ENCODE data around the gene GGCT.
"Not testable (repeated sequence)": the region's sequence is repeated elsewhere in the genome, so short reads cannot be mapped to it uniquely, and the experiment has no call there.

Gene GGCT

DNA sequence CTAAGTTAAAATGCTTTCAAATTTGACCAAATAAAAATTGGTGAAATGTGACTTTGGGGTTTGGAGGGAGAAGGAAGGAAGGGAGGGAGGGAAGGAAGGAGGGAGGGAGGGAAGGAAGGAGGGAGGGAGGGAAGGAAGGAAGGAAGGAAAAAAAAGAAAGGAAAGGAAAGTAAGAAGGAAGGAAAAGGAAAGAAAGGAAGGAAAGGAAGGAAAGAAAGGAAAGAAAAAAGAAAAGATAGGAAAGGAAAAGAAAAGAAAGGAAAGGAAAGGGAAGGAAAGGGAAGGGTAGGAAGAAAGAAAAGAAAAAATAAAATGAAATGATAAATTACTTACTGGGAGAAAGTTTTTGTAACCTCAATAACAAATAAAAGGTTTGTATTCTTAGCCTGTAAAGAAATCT is 24.1 kb upstream of the GGCT start:
- TF ChIP-seq, protein P1, sequence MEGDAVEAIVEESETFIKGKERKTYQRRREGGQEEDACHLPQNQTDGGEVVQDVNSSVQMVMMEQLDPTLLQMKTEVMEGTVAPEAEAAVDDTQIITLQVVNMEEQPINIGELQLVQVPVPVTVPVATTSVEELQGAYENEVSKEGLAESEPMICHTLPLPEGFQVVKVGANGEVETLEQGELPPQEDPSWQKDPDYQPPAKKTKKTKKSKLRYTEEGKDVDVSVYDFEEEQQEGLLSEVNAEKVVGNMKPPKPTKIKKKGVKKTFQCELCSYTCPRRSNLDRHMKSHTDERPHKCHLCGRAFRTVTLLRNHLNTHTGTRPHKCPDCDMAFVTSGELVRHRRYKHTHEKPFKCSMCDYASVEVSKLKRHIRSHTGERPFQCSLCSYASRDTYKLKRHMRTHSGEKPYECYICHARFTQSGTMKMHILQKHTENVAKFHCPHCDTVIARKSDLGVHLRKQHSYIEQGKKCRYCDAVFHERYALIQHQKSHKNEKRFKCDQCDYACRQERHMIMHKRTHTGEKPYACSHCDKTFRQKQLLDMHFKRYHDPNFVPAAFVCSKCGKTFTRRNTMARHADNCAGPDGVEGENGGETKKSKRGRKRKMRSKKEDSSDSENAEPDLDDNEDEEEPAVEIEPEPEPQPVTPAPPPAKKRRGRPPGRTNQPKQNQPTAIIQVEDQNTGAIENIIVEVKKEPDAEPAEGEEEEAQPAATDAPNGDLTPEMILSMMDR (conservative IDR thresholded peaks at IDR 0.05; ENCODE audit: low read length): no peak

DNA sequence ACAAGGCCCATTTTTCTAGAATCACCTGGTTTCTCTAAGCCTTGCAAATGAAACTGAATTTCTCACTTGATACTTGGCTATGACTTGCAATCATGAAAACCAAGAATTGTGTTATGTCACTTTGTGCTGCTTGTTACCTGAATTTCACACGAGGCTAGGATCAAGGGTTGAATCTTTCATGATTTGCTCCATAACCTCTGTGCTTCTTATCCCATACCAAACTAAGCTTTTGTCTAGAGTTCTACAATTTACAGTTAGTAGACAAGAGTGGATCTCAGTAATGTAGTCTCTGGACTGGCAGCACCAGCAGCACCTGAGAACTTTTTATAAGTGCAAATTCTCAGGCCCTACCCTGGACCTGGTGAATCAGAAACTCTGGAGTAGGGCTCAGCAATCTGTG is 22.7 kb upstream of the GGCT start:
- not testable (repeated sequence) for DNase-seq (ENCODE audit: low read depth); H3K4me3 ChIP-seq (ENCODE audit: low read length)

More for the DNA sequence above, 24.1 kb upstream of the GGCT start:
- H3K4me3 ChIP-seq (ENCODE audit: low read length): no peak overlapping the region
- no peak for DNase-seq (ENCODE audit: low read depth)

DNA sequence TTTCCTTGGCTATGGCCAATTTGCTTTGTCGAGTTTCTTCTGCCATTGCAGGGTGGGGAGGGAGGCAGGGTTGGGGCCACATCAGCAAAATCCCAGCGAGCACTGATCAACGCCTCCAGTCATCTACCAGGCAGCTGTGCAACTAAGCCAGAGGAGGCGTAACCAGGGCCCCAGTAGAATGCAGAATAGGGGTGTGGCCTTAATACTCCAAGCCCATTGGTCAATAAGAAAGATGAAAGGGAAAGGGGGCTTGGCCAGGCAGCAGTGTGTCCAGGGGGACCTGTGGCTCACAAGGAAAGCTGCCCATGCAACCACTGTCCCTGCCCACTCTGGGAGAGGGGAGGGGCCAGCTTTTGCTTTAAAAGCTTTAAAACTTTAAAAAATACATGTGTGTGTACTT is 21.5 kb upstream of the GGCT start:
- TF ChIP-seq, protein P1 (conservative IDR thresholded peaks at IDR 0.05; ENCODE audit: low read length): no peak
- H3K4me3 ChIP-seq (ENCODE audit: low read length): no peak overlapping the region
- no peak for DNase-seq (ENCODE audit: low read depth)

DNA sequence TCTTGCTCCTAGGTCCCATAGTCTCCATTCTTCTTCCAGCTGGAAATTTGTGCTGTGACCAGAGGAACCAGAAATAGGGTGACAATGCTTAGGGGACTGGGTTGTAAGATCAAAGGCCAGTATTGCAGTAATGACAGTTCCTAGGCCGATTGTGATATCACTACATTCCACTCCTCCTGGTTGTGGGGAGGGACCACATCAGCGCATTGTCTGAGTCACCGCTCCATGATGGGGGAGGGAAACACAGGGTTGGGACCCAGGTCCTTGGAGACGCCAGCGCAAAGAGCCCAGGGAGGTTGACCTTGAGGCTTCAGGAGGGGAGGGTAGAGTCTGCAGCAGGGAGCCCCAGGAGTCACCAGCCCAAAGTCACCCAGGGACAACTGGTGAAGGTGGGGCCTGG is 20.8 kb upstream of the GGCT start:
- TF ChIP-seq, protein P1 (conservative IDR thresholded peaks at IDR 0.05; ENCODE audit: low read length): no peak
- no peak for DNase-seq (ENCODE audit: low read depth)
- no peak overlapping the region for H3K4me3 ChIP-seq (ENCODE audit: low read length)

DNA sequence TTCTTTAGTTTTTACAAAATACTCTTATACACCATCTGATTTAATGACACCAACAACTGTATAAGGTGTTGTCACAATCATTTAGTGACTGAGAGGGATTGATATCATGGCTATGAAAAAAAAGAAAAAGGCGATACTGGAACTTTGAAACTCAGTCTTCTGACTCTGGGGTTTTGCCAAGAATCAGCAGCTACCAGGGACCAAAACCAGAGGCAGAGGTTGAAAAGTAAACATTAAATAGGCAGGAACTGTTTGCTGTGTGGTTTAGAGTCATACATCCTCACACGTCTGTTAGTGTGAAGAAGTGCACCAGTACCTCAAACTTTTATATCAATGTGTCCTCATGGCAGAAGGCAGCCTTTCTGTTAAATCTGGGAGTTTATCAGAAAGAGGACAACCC is 19.9 kb upstream of the GGCT start:
- no peak overlapping the region for H3K4me3 ChIP-seq (ENCODE audit: low read length)
- TF ChIP-seq, protein P1 (conservative IDR thresholded peaks at IDR 0.05; ENCODE audit: low read length): no peak
- DNase-seq (ENCODE audit: low read depth): no peak

DNA sequence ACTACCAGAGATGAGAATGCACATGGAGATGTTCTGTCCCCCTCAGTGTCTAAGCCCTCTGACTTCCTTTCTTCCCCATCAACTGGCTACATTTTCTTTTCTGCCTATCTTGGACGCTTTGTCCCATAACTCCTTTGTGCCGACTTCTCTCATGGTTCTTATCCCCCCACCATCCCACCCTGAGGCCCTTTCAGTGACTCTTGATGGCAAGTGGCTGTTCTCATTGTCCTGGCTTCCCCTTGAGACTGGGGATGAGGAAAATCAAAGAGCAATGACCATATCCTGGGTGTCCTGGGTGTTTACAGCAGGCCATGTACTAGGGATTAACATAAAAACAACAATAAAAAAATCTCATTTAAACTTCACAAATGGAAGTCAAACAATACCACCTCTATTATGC is 18.8 kb upstream of the GGCT start:
- DNase-seq (ENCODE audit: low read depth): no peak
- no peak overlapping the region for H3K4me3 ChIP-seq (ENCODE audit: low read length)
- TF ChIP-seq, protein P1 (conservative IDR thresholded peaks at IDR 0.05; ENCODE audit: low read length): no peak

DNA sequence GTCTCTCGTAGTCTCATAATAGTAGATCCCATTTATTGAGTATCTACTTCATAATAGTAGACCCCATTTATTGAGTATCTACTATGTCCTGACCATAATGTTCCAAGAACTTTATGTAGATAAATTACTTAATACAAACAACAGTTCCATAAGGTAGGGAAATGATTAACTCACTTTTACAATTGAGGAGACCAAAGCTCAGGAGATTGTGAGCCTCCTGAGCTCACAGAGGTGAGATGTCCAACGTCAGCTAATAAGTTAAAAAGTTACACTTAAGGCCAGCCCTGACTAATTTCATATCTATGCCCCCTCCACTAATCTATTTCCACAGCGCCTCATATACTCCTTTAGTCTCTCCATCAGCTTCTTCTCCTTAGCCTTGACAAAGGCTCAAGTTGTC is 17.5 kb upstream of the GGCT start:
- no peak overlapping the region for H3K4me3 ChIP-seq (ENCODE audit: low read length)
- TF ChIP-seq, protein P1 (conservative IDR thresholded peaks at IDR 0.05; ENCODE audit: low read length): no peak
- no peak for DNase-seq (ENCODE audit: low read depth)

DNA sequence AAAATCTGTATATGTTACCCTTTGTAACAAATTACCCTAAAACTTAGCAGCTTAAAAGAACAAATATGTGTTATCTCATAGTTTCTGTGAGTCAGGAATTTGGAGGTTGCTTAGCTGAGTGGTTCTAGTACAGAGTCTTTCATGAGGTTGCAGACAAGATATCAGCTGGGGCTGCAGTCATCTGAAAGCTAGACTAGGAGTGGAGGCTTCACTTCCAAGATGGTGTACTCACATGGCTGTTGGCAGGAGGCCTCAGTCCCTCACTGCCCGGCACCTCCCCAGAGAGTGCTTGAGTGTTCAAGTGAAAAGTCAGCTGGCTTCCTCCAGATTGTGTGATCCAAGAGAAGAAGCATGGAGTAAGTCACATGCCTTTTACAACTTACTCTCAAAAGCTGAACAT is 16.9 kb upstream of the GGCT start:
- TF ChIP-seq, protein P1 (conservative IDR thresholded peaks at IDR 0.05; ENCODE audit: low read length): no peak
- DNase-seq (ENCODE audit: low read depth): peak; percentile 56
- H3K4me3 ChIP-seq (ENCODE audit: low read length): no peak overlapping the region

Measured in AG10803 (cell line).